Islet of Langerhans (tissue), 1 donor: ENCODE data around the gene SLC2A6.

Experiments
- FAIRE-seq: peaks from one replicate; lab custom pipeline; 2011; peaks lifted over from hg19 to GRCh38; lab: Jason Lieb, UNC

The SLC2A6 gene

GRCh38 chr9:133478851-133479711, at the start of gene SLC2A6:
SLC2A6 (minus strand) TSS chr9:133479099; CDS start chr9:133479059, 40 bp downstream.
- no peak for FAIRE-seq

GRCh38 chr9:133528001-133528875, 49.3 kb upstream of the SLC2A6 start:
- FAIRE-seq = no peak

GRCh38 chr9:133527444-133527920, 48.6 kb upstream of the SLC2A6 start:
- no peak for FAIRE-seq

GRCh38 chr9:133526721-133527321, 47.9 kb upstream of the SLC2A6 start:
- no peak for FAIRE-seq

- FAIRE-seq = no peak
Measured at GRCh38 chr9:133525677-133526076, 46.8 kb upstream of the SLC2A6 start.

GRCh38 chr9:133524679-133525228, 45.9 kb upstream of the SLC2A6 start, which contains the start of gene MYMK:
MYMK (minus strand) TSS chr9:133524959; CDS start chr9:133524844, 115 bp downstream.
- FAIRE-seq = no peak

- no peak for FAIRE-seq
Measured at GRCh38 chr9:133524146-133524545, 45.2 kb upstream of the SLC2A6 start.

- no peak for FAIRE-seq
Measured at GRCh38 chr9:133523106-133523505, 44.2 kb upstream of the SLC2A6 start.

- FAIRE-seq = no peak
Measured at GRCh38 chr9:133522073-133522910, 43.4 kb upstream of the SLC2A6 start.

- no peak for FAIRE-seq
Measured at GRCh38 chr9:133521122-133522072, 42.5 kb upstream of the SLC2A6 start.

GRCh38 chr9:133520121-133520835, 41.4 kb upstream of the SLC2A6 start:
- no peak for FAIRE-seq

- no peak for FAIRE-seq
Measured at GRCh38 chr9:133519693-133520092, 40.8 kb upstream of the SLC2A6 start.

GRCh38 chr9:133518706-133519449, 40.0 kb upstream of the SLC2A6 start:
- no peak for FAIRE-seq

GRCh38 chr9:133518200-133518599, 39.3 kb upstream of the SLC2A6 start:
- FAIRE-seq = no peak

- no peak for FAIRE-seq
Measured at GRCh38 chr9:133517711-133518110, 38.8 kb upstream of the SLC2A6 start.

GRCh38 chr9:133516961-133517350, 38.1 kb upstream of the SLC2A6 start:
- no peak for FAIRE-seq

GRCh38 chr9:133516256-133516960, 37.5 kb upstream of the SLC2A6 start:
- FAIRE-seq = no peak
